T-helper 2 cell treated with Interferon-gamma antibody and Interleukin-4, amounts not matched to agents 5 μg/mL and 100 μg/mL, for 36 hours (primary cell): ENCODE results near the gene IPMK.
"Not testable (repeated sequence)": the region's sequence is repeated elsewhere in the genome, so short reads cannot be mapped to it uniquely, and the experiment has no call there.

Source experiments
- DNase-seq: peaks from one replicate; pipeline ENCODE4 v3.0.0; 2021; ENCODE audit warnings: low spot score
- H3K27ac Mint-ChIP-seq: one replicate; pipeline ENCODE4 v1.8.0; 2021; ENCODE audit warnings: mild to moderate bottlenecking, mixed read lengths
- H3K27me3 Mint-ChIP-seq: one replicate; pipeline ENCODE4 v1.8.0; 2021; ENCODE audit warnings: low read depth, mixed read lengths
- H3K36me3 Mint-ChIP-seq: one replicate; pipeline ENCODE4 v1.8.0; 2021; ENCODE audit warnings: low read depth, mixed read lengths
- H3K4me1 Mint-ChIP-seq: one replicate; pipeline ENCODE4 v1.8.0; 2021; ENCODE audit warnings: low read depth, mixed read lengths
- H3K4me3 Mint-ChIP-seq: one replicate; pipeline ENCODE4 v1.8.0; 2022; ENCODE audit warnings: mild to moderate bottlenecking, moderate library complexity, mixed read lengths
- H3K9me3 Mint-ChIP-seq: one replicate; pipeline ENCODE4 v1.8.0; 2021; ENCODE audit warnings: mixed read lengths

The IPMK gene

DNA sequence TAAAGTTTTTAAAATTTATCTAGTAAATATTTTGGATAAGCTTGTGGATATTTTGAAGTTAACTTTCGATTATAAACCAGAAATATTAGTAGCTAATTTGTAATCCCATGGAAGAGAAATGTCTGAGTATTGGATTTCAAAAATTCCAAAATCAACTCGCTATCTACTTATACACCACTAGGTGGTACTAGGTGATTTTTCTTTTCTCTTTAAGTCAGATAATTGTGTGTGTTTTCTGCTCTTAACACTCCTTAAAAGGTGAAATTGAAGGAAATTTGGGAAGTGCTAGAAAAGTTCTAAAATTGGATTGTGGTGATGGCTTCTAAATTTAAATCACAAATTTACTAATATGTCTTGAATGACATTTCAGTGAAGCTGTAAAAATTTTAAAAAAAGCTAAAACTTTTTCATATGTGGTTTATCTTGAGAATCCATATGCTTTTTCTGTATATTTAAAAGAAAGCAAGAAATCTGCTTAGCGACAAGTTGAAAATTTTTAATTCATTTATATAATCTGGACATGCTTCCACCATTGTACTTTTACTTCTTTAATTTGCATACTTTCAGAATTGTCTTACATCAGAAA, 90.2 kb downstream of the IPMK start:
- no peak overlapping the region for H3K4me3 Mint-ChIP-seq
- no peak overlapping the region for H3K27ac Mint-ChIP-seq
- peaks cover 10% of the 10 kb centered on the region for H3K27me3 Mint-ChIP-seq
- DNase-seq = no peak
- H3K4me1 Mint-ChIP-seq = no peaks in the 10 kb centered on the region
- no peaks in the 10 kb centered on the region for H3K9me3 Mint-ChIP-seq
- H3K36me3 Mint-ChIP-seq = no peaks in the 10 kb centered on the region

DNA sequence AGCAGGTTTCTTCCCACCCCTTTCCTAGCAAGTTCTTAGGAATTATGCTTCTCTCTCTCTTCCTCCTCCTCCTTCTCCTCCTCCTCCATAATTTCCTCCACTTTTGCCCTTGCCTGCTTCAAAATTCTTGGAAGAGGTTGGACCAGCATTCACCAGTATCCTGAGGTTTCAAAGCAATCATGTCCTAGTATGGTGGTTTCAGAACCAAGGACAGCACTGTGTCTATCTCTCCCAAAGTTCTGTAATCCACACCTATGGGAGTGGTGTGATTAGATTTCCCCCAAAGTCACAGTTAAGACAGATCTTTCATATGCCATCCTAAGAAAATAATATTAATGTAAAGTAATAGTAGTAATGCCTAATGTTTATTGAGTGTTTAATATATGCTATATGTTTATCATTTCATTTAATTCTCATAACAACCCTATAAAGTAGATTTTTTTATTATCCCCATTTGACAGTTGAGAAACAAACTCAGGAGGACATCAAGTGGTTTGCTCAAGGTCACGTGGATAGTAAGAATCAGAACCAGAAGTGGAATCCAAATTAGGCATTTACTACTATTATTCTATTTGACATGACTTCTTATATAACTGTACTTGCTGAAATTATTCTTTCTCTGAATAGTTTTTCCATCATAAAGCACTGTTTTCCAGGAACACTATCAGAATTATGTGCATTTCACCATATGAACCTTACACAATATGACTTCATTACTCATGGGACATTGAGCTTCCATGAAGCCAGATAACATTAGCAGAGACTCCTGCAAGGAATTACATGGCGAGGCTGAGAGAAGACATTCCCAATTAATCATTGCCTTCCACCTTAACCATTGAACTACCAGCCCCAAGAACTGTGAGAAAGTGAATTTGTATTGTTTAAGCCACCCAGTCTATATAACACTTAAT, 91.4 kb downstream of the IPMK start:
- Mint-ChIP-seq H3K27me3 (peaks cover 10% of the 10 kb centered on the region), H3K36me3 (no peaks in the 10 kb centered on the region), H3K4me1 (no peaks in the 10 kb centered on the region), H3K9me3 (no peaks in the 10 kb centered on the region), H3K27ac (no peak overlapping the region), H3K4me3 (no peak overlapping the region)
- no peak for DNase-seq

DNA sequence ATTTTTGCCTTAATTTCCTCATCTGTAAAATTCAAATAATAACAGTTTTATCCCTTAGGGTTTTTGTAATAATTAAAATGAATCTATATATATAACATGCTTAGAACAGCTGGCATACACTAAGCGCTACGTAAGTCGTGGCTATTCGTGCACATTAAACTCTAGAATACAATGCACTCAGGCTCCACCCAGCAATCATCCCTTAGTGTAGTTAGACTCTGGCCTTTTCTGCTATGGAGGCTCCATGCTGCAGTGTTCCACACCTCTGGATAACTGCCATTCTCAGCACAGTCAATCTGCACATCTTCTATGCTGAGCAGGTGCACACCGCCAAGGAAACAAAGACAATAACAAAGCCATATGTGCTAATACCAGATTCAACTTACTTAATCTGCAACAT, 92.9 kb downstream of the IPMK start:
- H3K27me3 Mint-ChIP-seq = peaks cover 2% of the 10 kb centered on the region
- no peaks in the 10 kb centered on the region for H3K36me3 Mint-ChIP-seq
- H3K27ac Mint-ChIP-seq = no peak overlapping the region
- no peaks in the 10 kb centered on the region for H3K9me3 Mint-ChIP-seq
- H3K4me3 Mint-ChIP-seq = no peak overlapping the region
- DNase-seq = no peak
- H3K4me1 Mint-ChIP-seq = no peaks in the 10 kb centered on the region

DNA sequence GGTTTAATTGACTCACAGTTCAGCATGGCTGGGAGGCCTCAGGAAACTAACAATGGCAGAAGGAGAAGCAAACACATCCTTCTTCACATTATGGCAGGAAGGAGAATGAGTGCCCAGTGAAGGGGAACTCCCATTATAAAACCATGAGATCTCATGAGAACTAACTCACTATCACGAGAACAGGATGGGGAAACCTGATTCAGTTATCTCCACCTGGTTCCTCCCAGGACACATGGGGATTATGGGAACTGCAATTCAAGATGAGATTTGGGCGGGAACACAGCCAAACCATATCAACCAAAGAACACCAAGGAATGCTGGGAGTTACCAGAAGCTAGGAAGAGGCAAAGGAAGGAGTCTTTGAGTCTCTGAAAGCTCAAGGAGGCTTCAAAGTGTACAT, 94.3 kb downstream of the IPMK start:
- no peaks in the 10 kb centered on the region for H3K9me3 Mint-ChIP-seq
- H3K27me3 Mint-ChIP-seq = peaks cover 2% of the 10 kb centered on the region
- H3K27ac Mint-ChIP-seq = no peak overlapping the region
- H3K4me3 Mint-ChIP-seq = no peak overlapping the region
- no peaks in the 10 kb centered on the region for H3K36me3 Mint-ChIP-seq
- no peak for DNase-seq
- H3K4me1 Mint-ChIP-seq = no peaks in the 10 kb centered on the region

DNA sequence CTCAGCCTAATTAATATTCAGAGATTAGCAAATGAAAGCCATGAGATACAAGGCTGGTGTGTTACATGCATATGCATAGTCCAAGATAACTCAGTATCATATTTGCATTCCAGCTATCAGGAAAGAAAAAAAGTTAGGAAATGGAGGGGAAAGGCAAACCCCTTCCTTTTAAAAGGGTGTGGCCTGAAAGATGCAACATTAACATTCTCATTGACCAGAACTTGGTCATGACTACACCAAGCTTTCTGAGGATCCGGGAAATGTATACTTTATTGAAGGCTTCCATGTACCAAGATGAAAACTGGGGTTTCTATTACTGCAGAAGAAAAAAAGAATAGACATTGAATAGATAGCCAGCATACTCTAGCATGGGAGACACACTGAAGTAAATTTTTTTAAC, 96.5 kb downstream of the IPMK start:
- Mint-ChIP-seq H3K36me3 (no peaks in the 10 kb centered on the region), H3K27me3 (peaks cover 2% of the 10 kb centered on the region), H3K27ac (no peak overlapping the region), H3K4me3 (no peak overlapping the region), H3K4me1 (no peaks in the 10 kb centered on the region), H3K9me3 (no peaks in the 10 kb centered on the region)
- DNase-seq = no peak

DNA sequence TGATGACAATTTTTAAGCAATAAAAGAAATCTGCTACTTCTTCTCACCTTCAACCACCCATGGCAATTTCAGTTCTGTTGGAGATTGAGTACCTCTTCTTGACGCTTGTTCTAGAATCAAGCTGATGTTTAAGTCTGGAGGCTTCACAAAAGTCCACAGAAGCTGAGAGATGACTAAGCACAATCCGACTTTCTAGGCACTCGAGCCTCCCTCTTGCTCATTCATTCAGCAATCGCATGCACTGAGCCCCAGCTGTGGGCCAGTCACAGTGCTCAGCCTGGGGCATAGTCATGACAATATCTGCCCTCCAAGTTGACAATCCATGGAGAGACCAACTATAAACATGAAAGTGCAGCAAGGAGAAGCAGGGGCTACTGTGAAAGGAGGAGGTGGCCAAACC, 103.2 kb downstream of the IPMK start:
- Mint-ChIP-seq H3K36me3 (no peaks in the 10 kb centered on the region), H3K9me3 (no peaks in the 10 kb centered on the region), H3K27me3 (no peaks in the 10 kb centered on the region), H3K27ac (no peak overlapping the region), H3K4me1 (no peaks in the 10 kb centered on the region), H3K4me3 (no peak overlapping the region)
- DNase-seq = no peak

DNA sequence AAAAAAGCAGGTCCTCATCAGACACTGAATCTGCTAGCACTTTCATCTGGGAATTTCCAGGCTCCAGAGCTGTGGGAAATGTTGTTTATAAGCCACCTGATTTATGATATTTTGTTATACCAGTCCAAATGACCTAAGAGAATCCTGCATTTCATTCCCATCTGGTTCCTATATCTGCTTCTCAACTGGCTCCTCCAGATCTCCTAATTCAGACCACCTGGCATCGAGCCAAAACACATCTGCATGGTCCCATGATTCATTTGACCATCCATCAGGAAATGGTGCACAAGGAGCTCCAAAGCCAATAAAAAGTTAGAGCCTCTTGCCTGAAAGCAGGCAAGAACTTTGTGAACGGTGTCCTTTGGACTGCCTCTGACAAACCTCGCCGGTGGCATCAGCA, 108.9 kb downstream of the IPMK start:
- Mint-ChIP-seq H3K9me3 (no peaks in the 10 kb centered on the region), H3K27me3 (peaks cover 7% of the 10 kb centered on the region), H3K27ac (no peak overlapping the region)

DNA sequence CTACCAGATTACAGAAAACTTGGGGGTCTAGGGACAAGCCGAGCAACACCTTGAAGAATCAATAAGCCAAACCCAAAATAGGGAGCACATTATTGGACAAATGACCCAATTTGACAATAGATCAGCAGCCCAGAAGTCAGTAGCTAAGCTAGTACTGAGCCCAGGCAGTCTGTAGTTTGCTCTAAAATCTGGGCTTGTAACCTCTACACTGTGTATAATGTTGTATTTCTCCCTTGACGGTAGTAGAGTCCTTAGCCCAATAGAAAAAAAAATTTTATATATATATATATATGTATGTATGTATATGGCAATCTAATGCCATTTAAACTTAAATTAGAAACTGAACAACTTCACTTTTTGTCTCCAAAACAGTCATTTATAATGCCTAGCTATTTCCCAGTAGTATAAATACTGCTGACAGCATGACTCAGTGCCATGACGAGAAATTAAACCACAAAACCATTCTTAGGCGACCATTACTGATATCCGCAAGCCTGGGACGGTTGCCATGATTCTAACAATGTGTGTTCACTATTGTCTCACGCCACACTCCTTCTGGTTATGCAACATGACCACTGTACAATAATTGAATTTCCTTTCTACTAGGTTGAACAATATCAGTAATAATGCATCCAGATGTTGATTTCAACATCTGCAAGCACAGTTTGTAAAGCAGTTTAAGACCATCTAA, 110.5 kb downstream of the IPMK start:
- no peaks in the 10 kb centered on the region for H3K4me1 Mint-ChIP-seq
- no peaks in the 10 kb centered on the region for H3K9me3 Mint-ChIP-seq
- no peak overlapping the region for H3K27ac Mint-ChIP-seq
- no peak for DNase-seq
- H3K4me3 Mint-ChIP-seq = no peak overlapping the region
- H3K36me3 Mint-ChIP-seq = no peaks in the 10 kb centered on the region
- peaks cover 7% of the 10 kb centered on the region for H3K27me3 Mint-ChIP-seq

More for the DNA sequence above, 108.9 kb downstream of the IPMK start:
- H3K36me3 Mint-ChIP-seq = no peaks in the 10 kb centered on the region
- no peak overlapping the region for H3K4me3 Mint-ChIP-seq
- H3K4me1 Mint-ChIP-seq = no peaks in the 10 kb centered on the region
- DNase-seq = no peak

DNA sequence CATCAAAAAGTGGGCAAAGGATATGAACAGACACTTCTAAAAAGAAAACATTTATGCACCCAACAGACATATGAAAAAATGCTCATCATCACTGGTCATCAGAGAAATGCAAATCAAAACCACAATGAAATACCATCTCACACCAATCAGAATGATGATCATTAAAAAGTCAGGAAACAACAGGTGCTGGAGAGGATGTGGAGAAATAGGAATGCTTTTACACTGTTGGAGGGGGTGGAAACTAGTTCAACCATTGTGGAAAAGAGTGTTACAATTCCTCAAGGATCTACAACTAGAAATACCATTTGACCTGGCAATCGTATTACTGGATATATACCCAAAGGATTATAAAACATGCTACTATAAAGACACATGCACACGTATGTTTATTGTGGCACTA, 111.8 kb downstream of the IPMK start:
- not testable (repeated sequence) for H3K27ac Mint-ChIP-seq, H3K4me3 Mint-ChIP-seq, DNase-seq, H3K4me1 Mint-ChIP-seq, H3K36me3 Mint-ChIP-seq, H3K9me3 Mint-ChIP-seq, H3K27me3 Mint-ChIP-seq

DNA sequence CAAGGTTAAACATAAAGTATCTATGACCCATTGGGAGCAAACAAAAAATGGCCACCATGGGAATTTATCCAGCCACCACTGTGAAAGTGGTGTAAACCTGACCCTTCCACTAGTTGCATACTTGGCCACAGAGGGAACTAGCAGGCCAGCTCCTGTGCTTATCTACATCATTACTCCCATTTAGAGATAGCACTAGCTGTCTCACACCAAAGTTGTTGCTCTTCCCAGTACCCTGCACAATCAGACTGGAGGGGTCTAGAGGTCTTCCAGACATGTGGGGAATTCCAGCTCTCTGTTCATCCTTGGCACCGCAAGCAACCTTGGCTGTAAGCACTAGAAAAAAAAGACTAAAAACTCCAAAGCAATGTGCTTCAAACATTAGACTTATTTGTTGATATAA, 113.9 kb downstream of the IPMK start:
- no peak for DNase-seq
- no peak overlapping the region for H3K27ac Mint-ChIP-seq
- H3K4me3 Mint-ChIP-seq = no peak overlapping the region
- H3K4me1 Mint-ChIP-seq = no peaks in the 10 kb centered on the region
- H3K9me3 Mint-ChIP-seq = no peaks in the 10 kb centered on the region
- no peaks in the 10 kb centered on the region for H3K36me3 Mint-ChIP-seq
- H3K27me3 Mint-ChIP-seq = peaks cover 7% of the 10 kb centered on the region

DNA sequence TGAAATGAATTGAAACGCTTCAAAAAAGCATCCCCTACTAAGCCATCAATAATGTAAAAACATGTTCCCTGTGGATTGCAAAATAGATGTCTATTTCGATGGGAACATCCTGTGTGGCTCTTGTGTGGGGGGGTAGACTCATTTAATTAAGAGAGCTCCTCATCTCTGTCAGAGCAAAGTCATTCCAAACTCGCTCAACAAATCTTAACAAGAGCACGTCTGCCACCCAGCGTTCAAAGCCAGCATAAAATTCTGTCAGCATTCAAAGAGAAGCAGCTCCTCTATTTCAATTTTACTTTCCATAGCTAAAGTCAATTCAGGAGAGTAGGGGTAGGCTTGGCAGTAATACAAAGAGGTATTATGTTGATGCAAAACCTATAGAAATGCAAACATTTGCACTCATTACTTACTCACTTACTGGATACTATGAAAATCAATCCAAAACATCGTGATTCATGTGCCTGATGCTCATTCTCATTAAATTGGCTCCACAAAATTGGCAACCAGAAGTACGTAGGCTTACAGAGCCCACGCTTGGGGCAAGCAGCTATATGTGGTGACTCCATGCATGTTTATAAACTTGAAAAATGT, 114.9 kb downstream of the IPMK start:
- Mint-ChIP-seq H3K36me3 (no peaks in the 10 kb centered on the region), H3K9me3 (no peaks in the 10 kb centered on the region), H3K27me3 (peaks cover 4% of the 10 kb centered on the region), H3K4me1 (no peaks in the 10 kb centered on the region), H3K4me3 (no peak overlapping the region), H3K27ac (no peak overlapping the region)
- DNase-seq = peak; percentile 9

DNA sequence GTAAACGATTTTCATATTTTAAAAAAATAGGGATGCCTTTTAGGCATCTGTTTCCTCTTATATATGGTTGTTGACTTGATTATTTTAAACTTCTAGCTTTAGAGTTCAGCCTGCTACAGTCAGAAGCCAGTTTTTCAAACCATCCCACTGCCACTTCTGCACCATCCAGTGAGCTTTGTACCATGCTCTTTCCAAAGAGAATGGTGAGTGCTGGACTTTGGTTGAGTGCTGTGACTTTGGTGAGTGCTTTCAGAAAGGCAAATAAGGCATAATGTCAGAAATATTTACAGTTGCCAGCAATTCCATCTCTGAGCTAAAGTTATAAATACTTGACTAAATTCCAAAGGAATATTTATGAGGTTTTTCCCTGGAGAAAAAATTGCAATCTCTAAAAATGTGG, 117.4 kb downstream of the IPMK start:
- Mint-ChIP-seq H3K4me1 (no peaks in the 10 kb centered on the region), H3K36me3 (no peaks in the 10 kb centered on the region), H3K27me3 (peaks cover 2% of the 10 kb centered on the region), H3K27ac (no peak overlapping the region), H3K9me3 (no peaks in the 10 kb centered on the region), H3K4me3 (no peak overlapping the region)
- no peak for DNase-seq

DNA sequence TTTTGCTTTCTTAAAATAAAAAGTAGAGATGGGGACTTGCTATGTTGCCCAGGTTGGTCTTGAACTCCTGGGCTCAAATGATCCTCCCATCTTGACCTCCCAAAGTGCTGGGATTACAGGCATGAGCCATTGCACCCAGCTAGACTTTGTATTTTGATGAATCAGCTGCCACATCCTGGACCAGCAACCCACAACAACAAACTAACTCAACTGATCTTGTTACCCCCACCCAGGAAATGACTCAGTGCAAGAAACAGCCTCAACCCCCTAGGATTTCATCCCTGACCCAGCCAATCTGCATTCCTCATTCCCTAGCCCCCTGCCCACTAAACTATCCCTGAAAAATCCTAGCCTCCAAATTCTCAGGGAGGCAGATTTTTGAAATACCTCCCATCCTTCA, 123.8 kb downstream of the IPMK start:
- no peak for DNase-seq
- Mint-ChIP-seq H3K4me1 (peaks cover 7% of the 10 kb centered on the region), H3K27me3 (no peaks in the 10 kb centered on the region), H3K27ac (no peak overlapping the region), H3K36me3 (no peaks in the 10 kb centered on the region), H3K4me3 (no peak overlapping the region), H3K9me3 (peaks cover 24% of the 10 kb centered on the region)
